ENCODE data around the gene TMEM131.

TMEM131 gene

DNA sequence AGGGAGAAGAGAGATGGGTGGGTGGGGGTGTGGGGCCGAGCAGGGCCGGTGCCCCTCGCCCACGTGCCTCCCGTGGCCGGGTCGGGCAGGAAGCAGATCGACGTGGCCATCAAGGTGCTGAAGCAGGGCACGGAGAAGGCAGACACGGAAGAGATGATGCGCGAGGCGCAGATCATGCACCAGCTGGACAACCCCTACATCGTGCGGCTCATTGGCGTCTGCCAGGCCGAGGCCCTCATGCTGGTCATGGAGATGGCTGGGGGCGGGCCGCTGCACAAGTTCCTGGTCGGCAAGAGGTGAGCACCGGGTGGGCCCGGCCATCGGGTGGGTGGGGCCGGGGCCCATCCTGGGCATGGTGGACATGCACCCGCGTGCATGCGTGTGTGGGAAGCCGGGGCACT lies 260.6 kb downstream of the TMEM131 start:
- Histone ChIP-seq H2AFZ (ENCODE audit: low read depth, low read length) (no peak overlapping the region), H3K4me3 (ENCODE audit: low read depth in 1 of 2, low read length in 2 of 2) (no peak overlapping the region), H4K20me1 (ENCODE audit: insufficient read depth, low read length) (peaks cover 59% of the 10 kb centered on the region), H3K27me3 (ENCODE audit: insufficient read depth, low read length, poor library complexity) (no peaks in the 10 kb centered on the region), H3K79me2 (ENCODE audit: insufficient read depth, low read length) (peaks cover 21% of the 10 kb centered on the region), H3K9me3 (ENCODE audit: insufficient read depth, low read length, severe bottlenecking) (no peaks in the 10 kb centered on the region), H3K36me3 (ENCODE audit: insufficient read depth, low read length) (peaks cover 93% of the 10 kb centered on the region), H3K4me1 (ENCODE audit: insufficient read depth, low read length) (no peaks in the 10 kb centered on the region), H3K4me2 (ENCODE audit: insufficient read depth, low read length) (no peak overlapping the region), H3K27ac (ENCODE audit: low read length) (no peak overlapping the region), H3K9ac (ENCODE audit: low read depth, low read length) (no peak overlapping the region)
- ATAC-seq (ENCODE audit: insufficient read depth, low read depth) (no peak), DNase-seq (no peak)
- TF ChIP-seq EZH2 (IDR thresholded peaks at IDR 0.05; ENCODE audit: borderline replicate concordance, low read depth, low read length, severe bottlenecking) = no peak

DNA sequence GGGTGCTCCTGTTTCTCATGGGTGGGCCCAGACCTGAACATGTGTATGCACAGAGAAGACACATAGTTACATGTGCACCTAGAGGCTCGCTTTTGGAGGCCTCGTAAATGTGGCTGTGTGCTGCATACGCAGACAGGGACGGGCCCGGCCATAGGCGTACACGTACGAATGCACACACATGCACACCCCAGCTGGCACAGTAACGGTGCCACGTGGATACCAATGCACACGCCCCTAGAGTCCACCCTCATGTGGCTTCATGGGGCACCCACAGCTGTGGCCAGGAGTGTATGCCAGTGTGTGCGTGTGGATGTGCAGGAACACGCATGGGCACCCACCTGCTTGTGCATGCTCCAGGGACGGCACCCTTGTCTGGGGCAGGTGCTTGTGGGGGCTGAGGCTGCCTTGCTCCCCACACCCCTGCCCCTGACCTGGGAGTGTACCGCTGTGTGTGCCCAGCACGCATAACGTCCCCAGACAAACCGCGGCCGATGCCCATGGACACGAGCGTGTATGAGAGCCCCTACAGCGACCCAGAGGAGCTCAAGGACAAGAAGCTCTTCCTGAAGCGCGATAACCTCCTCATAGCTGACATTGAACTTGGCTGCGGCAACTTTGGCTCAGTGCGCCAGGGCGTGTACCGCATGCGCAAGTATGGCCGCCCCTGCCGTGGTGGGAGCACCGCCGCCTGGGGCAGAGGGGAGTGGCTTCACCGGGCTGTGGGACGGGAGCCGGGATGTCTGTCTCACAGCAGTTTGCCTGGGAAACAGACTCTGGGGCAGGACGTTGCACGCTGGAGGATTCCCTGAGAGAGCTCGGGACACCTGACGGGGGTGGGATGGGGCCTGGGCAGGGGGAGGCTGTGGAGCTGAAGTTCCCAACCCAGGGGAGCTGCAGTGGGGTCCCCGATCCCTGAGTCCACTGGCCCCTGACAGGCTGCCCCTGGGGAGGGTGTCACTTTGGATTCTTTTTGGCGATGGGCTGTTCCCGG lies 261.4 kb downstream of the TMEM131 start:
- Histone ChIP-seq H4K20me1 (ENCODE audit: insufficient read depth, low read length) (peaks cover 60% of the 10 kb centered on the region), H2AFZ (ENCODE audit: low read depth, low read length) (no peak overlapping the region), H3K36me3 (ENCODE audit: insufficient read depth, low read length) (peaks cover 93% of the 10 kb centered on the region), H3K27ac (ENCODE audit: low read length) (no peak overlapping the region), H3K4me1 (ENCODE audit: insufficient read depth, low read length) (no peaks in the 10 kb centered on the region), H3K4me3 (ENCODE audit: low read depth in 1 of 2, low read length in 2 of 2) (no peak overlapping the region), H3K9me3 (ENCODE audit: insufficient read depth, low read length, severe bottlenecking) (no peaks in the 10 kb centered on the region), H3K79me2 (ENCODE audit: insufficient read depth, low read length) (peaks cover 28% of the 10 kb centered on the region), H3K9ac (ENCODE audit: low read depth, low read length) (no peak overlapping the region), H3K27me3 (ENCODE audit: insufficient read depth, low read length, poor library complexity) (no peaks in the 10 kb centered on the region), H3K4me2 (ENCODE audit: insufficient read depth, low read length) (no peak overlapping the region)
- TF ChIP-seq, protein P1, sequence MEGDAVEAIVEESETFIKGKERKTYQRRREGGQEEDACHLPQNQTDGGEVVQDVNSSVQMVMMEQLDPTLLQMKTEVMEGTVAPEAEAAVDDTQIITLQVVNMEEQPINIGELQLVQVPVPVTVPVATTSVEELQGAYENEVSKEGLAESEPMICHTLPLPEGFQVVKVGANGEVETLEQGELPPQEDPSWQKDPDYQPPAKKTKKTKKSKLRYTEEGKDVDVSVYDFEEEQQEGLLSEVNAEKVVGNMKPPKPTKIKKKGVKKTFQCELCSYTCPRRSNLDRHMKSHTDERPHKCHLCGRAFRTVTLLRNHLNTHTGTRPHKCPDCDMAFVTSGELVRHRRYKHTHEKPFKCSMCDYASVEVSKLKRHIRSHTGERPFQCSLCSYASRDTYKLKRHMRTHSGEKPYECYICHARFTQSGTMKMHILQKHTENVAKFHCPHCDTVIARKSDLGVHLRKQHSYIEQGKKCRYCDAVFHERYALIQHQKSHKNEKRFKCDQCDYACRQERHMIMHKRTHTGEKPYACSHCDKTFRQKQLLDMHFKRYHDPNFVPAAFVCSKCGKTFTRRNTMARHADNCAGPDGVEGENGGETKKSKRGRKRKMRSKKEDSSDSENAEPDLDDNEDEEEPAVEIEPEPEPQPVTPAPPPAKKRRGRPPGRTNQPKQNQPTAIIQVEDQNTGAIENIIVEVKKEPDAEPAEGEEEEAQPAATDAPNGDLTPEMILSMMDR (IDR thresholded peaks at IDR 0.05; ENCODE audit: borderline replicate concordance, extremely low read depth, low read length, poor library complexity, severe bottlenecking) = no peak
- TF ChIP-seq EZH2 (IDR thresholded peaks at IDR 0.05; ENCODE audit: borderline replicate concordance, low read depth, low read length, severe bottlenecking) = no peak
- DNase-seq (no peak), ATAC-seq (ENCODE audit: insufficient read depth, low read depth) (no peak)

DNA sequence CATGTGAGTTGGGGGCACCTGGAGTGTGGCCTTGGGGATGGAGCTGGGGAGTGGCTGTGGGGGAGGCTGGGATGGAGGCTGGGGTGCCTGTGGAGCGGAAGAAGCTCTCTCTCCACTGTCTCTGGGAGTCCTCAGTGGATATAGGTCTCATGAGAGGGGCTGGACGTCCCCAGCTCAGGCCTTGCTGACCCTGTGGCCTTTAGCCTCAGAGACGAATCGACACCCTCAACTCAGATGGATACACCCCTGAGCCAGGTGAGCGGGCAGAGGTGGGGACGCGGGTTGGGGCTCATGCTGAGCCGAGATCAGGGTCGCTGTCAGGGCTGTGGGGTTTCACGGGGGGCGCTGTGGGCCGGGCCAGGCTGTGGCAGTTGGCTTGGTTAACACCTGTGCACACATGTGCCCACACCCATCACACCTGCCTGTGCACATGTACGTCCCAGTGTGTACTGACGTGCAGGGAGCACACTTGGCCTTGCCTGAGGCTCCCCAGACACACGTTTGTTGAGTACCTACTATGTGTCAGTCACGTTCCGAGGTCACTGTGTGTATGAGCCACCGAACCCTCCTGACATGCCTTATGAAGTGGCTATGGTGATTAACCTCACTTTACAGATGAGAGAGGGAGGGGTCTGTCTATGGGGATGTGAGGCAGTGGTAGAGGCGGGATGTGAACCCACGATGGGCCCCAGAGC lies 262.3 kb downstream of the TMEM131 start:
- Histone ChIP-seq H3K79me2 (ENCODE audit: insufficient read depth, low read length) (peaks cover 36% of the 10 kb centered on the region), H3K27ac (ENCODE audit: low read length) (no peak overlapping the region), H3K27me3 (ENCODE audit: insufficient read depth, low read length, poor library complexity) (no peaks in the 10 kb centered on the region), H3K36me3 (ENCODE audit: insufficient read depth, low read length) (peaks cover 93% of the 10 kb centered on the region), H2AFZ (ENCODE audit: low read depth, low read length) (no peak overlapping the region), H3K4me3 (ENCODE audit: low read depth in 1 of 2, low read length in 2 of 2) (no peak overlapping the region), H3K9ac (ENCODE audit: low read depth, low read length) (no peak overlapping the region), H3K9me3 (ENCODE audit: insufficient read depth, low read length, severe bottlenecking) (no peaks in the 10 kb centered on the region), H3K4me2 (ENCODE audit: insufficient read depth, low read length) (no peak overlapping the region), H3K4me1 (ENCODE audit: insufficient read depth, low read length) (no peaks in the 10 kb centered on the region), H4K20me1 (ENCODE audit: insufficient read depth, low read length) (peaks cover 62% of the 10 kb centered on the region)
- ATAC-seq (ENCODE audit: insufficient read depth, low read depth) = no peak
- no peak for DNase-seq
- TF ChIP-seq, protein P1 (IDR thresholded peaks at IDR 0.05; ENCODE audit: borderline replicate concordance, extremely low read depth, low read length, poor library complexity, severe bottlenecking) = no peak
- TF ChIP-seq EZH2 (IDR thresholded peaks at IDR 0.05; ENCODE audit: borderline replicate concordance, low read depth, low read length, severe bottlenecking) = no peak

Measured in DND-41 (cell line).